Left ventricle myocardium inferior (tissue), 1 donor: Measurements from ENCODE around the gene PLXDC2. TPM values are rescaled to one million over a fixed set of nuclear protein-coding genes. Genes with fewer than 3 reads are reported as not detected.

Source experiments
- DNase-seq: peaks from one replicate; pipeline ENCODE4 v3.0.0-alpha.2; 2020
- H3K27ac ChIP-seq: fragments of 200-600 bp; replicated peaks from 2 replicates; pipeline ENCODE4 v1.8.0; 2021
- H3K27me3 ChIP-seq: fragments of 200-600 bp; 2 replicates; pipeline ENCODE4 v1.8.0; 2021; ENCODE audit warnings: low read depth
- H3K36me3 ChIP-seq: fragments of 200-600 bp; 2 replicates; pipeline ENCODE4 v1.8.0; 2021
- H3K4me1 ChIP-seq: fragments of 200-600 bp; 2 replicates; pipeline ENCODE4 v1.8.0; 2021
- H3K4me3 ChIP-seq: fragments of 200-600 bp; 2 replicates; pipeline ENCODE4 v1.8.0; 2021; ENCODE audit warnings: mild to moderate bottlenecking, moderate library complexity
- H3K9me3 ChIP-seq: fragments of 200-600 bp; replicated peaks from 2 replicates; pipeline ENCODE4 v1.8.0; 2021
- CTCF ChIP-seq: fragments of 200-600 bp; IDR thresholded peaks from 2 replicates; pipeline ENCODE4 v1.8.0; 2021; ENCODE audit warnings: antibody characterized with exemption, mild to moderate bottlenecking, borderline replicate concordance
- intact Hi-C: fragments of 100-400 bp; cut with micrococcal nuclease; formaldehyde crosslinking; loops from one replicate; pipeline ENCODE4 v1.11.0; 2022
- total RNA-seq: library from RNA; stranded (reverse); fragmentation: NEBNext Ultra II Directional; extraction: Animal tissue kit (Norgen Biotek cat#: 25700); gene quantifications from one replicate; pipeline ENCODE4 v1.2.1, GENCODE V29; 2021
- donor health status: DM: no; HTN: yes; CAD: no; lungs with severe emphysema.

PLXDC2 gene
- total RNA-seq, 1 donor from 2014 or later, result 16.6 TPM

GRCh38 chr10:19958787-19959186 is 142.6 kb downstream of the PLXDC2 start:
- no peak for DNase-seq
- no peaks in the 10 kb centered on the region for H3K9me3 ChIP-seq
- no peaks in the 10 kb centered on the region for H3K36me3 ChIP-seq
- intact Hi-C loops, result no loop called here
- H3K4me3 ChIP-seq, result no peak overlapping the region
- H3K4me1 ChIP-seq, result peaks cover 27% of the 10 kb centered on the region
- TF ChIP-seq CTCF, result no peak
- H3K27ac ChIP-seq, result no peak overlapping the region
- H3K27me3 ChIP-seq, result no peaks in the 10 kb centered on the region

GRCh38 chr10:19961076-19962053 is 145.1 kb downstream of the PLXDC2 start:
- DNase-seq, result no peak
- Histone ChIP-seq H3K9me3 (no peaks in the 10 kb centered on the region), H3K4me3 (no peak overlapping the region), H3K4me1 (peaks cover 24% of the 10 kb centered on the region), H3K36me3 (no peaks in the 10 kb centered on the region), H3K27ac (no peak overlapping the region), H3K27me3 (no peaks in the 10 kb centered on the region)
- intact Hi-C loops, result no loop called here
- TF ChIP-seq CTCF, result no peak

GRCh38 chr10:19964625-19965024 is 148.4 kb downstream of the PLXDC2 start:
- no peak overlapping the region for H3K4me3 ChIP-seq
- no peak for DNase-seq
- no peaks in the 10 kb centered on the region for H3K9me3 ChIP-seq
- no peaks in the 10 kb centered on the region for H3K36me3 ChIP-seq
- no peak for TF ChIP-seq CTCF
- H3K27me3 ChIP-seq, result no peaks in the 10 kb centered on the region
- H3K4me1 ChIP-seq, result peaks cover 22% of the 10 kb centered on the region
- intact Hi-C loops, result no loop called here
- no peak overlapping the region for H3K27ac ChIP-seq

GRCh38 chr10:19966751-19967150 is 150.5 kb downstream of the PLXDC2 start:
- no peaks in the 10 kb centered on the region for H3K27me3 ChIP-seq
- intact Hi-C loops, result no loop called here
- no peaks in the 10 kb centered on the region for H3K9me3 ChIP-seq
- H3K4me3 ChIP-seq, result no peak overlapping the region
- no peak overlapping the region for H3K27ac ChIP-seq
- H3K36me3 ChIP-seq, result no peaks in the 10 kb centered on the region
- H3K4me1 ChIP-seq, result peaks cover 37% of the 10 kb centered on the region
- DNase-seq, result no peak
- no peak for TF ChIP-seq CTCF

GRCh38 chr10:19967981-19968380 is 151.7 kb downstream of the PLXDC2 start:
- no peak for TF ChIP-seq CTCF
- DNase-seq, result no peak
- intact Hi-C loops, result no loop called here
- Histone ChIP-seq H3K9me3 (no peaks in the 10 kb centered on the region), H3K27ac (no peak overlapping the region), H3K27me3 (no peaks in the 10 kb centered on the region), H3K4me1 (peaks cover 42% of the 10 kb centered on the region), H3K36me3 (no peaks in the 10 kb centered on the region), H3K4me3 (no peak overlapping the region)
